PC-3 (cell line): ENCODE data around the gene SFXN3. TPM values are rescaled to one million over a fixed set of nuclear protein-coding genes. Genes with fewer than 3 reads are reported as not detected.

Experiments
- ATAC-seq: fragments of 200-7000 bp; cut with Tn5 transposase; 2 replicates; pipeline ENCODE4 v1.9.1; 2020; ENCODE audit warnings: mild to moderate bottlenecking, moderate library complexity
- BruUV-seq: library from RNA; stranded (reverse); fragments of 400-500 nt; replicated peaks from 2 replicates; lab custom pipeline; 2021; lab: Mats Ljungman, UMichigan
- CTCF ChIA-PET: fragments of 300-600 bp; sonication (Branson Sonifier 250); formaldehyde crosslinking; loops from one replicate; lab custom pipeline; 2022; ENCODE audit warnings: antibody characterized with exemption; lab: Charles Lee
- POLR2A ChIA-PET: fragments of 300-600 bp; sonication (Branson Sonifier 250); formaldehyde crosslinking; loops from one replicate; lab custom pipeline; 2022; ENCODE audit warnings: antibody characterized with exemption; ENCODE audit not compliant: unreplicated experiment; lab: Charles Lee
- DNase-seq: peaks from one replicate; pipeline ENCODE4 v3.0.0-alpha.2; 2015
- H2AFZ ChIP-seq: fragments of 300-600 bp; sonication (generic); 2 replicates; pipeline ENCODE4 v1.6.0; 2016; ENCODE audit warnings: antibody characterized with exemption, low read length
- H3F3A ChIP-seq: fragments of 300-600 bp; sonication (generic); one replicate; pipeline ENCODE4 v1.6.0; 2017; ENCODE audit warnings: antibody characterized with exemption, low read length, control low read depth, mild to moderate bottlenecking; ENCODE audit not compliant: unreplicated experiment
- H3K27ac ChIP-seq: fragments of 300-600 bp; sonication (generic); 2 replicates; pipeline ENCODE4 v1.5.1; 2016; ENCODE audit warnings: mild to moderate bottlenecking, low read length
- H3K27me3 ChIP-seq: fragments of 300-600 bp; sonication (generic); 2 replicates; pipeline ENCODE4 v1.6.1; 2016; ENCODE audit warnings: low read length, mixed read lengths
- H3K36me3 ChIP-seq: fragments of 300-600 bp; sonication (generic); 2 replicates; pipeline ENCODE4 v1.6.1; 2016; ENCODE audit warnings: low read depth, mixed run types, low read length, mixed read lengths
- H3K4me1 ChIP-seq: fragments of 300-600 bp; sonication (generic); 2 replicates; pipeline ENCODE4 v1.5.1; 2016; ENCODE audit warnings: low read length; ENCODE audit not compliant: insufficient read depth
- H3K4me2 ChIP-seq: fragments of 300-600 bp; sonication (generic); 2 replicates; pipeline ENCODE4 v1.6.0; 2016; ENCODE audit warnings: low read length
- H3K4me3 ChIP-seq: fragments of 300-600 bp; sonication (generic); 2 replicates; pipeline ENCODE4 v1.5.1; 2016; ENCODE audit warnings: mild to moderate bottlenecking, low read length, mixed read lengths
- H3K79me2 ChIP-seq: fragments of 300-600 bp; sonication (generic); 2 replicates; pipeline ENCODE4 v1.6.1; 2017; ENCODE audit warnings: low read length, mixed read lengths
- H3K9ac ChIP-seq: fragments of 300-600 bp; sonication (generic); 2 replicates; pipeline ENCODE4 v1.6.0; 2016; ENCODE audit warnings: mild to moderate bottlenecking, low read length
- H3K9me2 ChIP-seq: fragments of 300-600 bp; sonication (generic); replicated peaks from 2 replicates; pipeline ENCODE4 v1.6.1; 2016; ENCODE audit warnings: mixed run types, low read length, mixed read lengths
- H3K9me3 ChIP-seq: fragments of 300-600 bp; sonication (generic); 2 replicates; pipeline ENCODE4 v1.6.1; 2016; ENCODE audit warnings: low read length, mixed read lengths
- H4K20me1 ChIP-seq: fragments of 300-600 bp; sonication (generic); 2 replicates; pipeline ENCODE4 v1.6.1; 2016; ENCODE audit warnings: low read length, mixed read lengths
- EZH2 ChIP-seq: fragments of 300-600 bp; sonication (generic); IDR thresholded peaks from one replicate; pipeline ENCODE4 v1.6.1; 2017; ENCODE audit warnings: antibody characterized with exemption, mild to moderate bottlenecking, low read length; ENCODE audit not compliant: unreplicated experiment
- EZH2phosphoT487 ChIP-seq: fragments of 300-600 bp; sonication (generic); IDR thresholded peaks from 2 replicates; pipeline ENCODE4 v1.6.1; 2018; ENCODE audit warnings: mild to moderate bottlenecking, antibody characterized with exemption, low read length, borderline replicate concordance
- intact Hi-C: fragments of 100-400 bp; cut with micrococcal nuclease; formaldehyde crosslinking; loops from 2 replicates; pipeline ENCODE4 v1.9.0; 2023
- total RNA-seq: library from RNA; depleted of rRNA; stranded (reverse); fragments of >200 nt; gene quantifications from 2 replicates; pipeline ENCODE4 v1.2.3, GENCODE V29; 2014
- TF ChIP-seq, protein P1 (sequence below): fragments of 300-600 bp; sonication (generic); conservative IDR thresholded peaks from 2 replicates; pipeline ENCODE4 v1.5.1; 2017; ENCODE audit warnings: antibody characterized with exemption, low read depth, mild to moderate bottlenecking, low read length

The SFXN3 gene
- total RNA-seq, 1 experiment from 2014 or later = 46.7 TPM

DNA sequence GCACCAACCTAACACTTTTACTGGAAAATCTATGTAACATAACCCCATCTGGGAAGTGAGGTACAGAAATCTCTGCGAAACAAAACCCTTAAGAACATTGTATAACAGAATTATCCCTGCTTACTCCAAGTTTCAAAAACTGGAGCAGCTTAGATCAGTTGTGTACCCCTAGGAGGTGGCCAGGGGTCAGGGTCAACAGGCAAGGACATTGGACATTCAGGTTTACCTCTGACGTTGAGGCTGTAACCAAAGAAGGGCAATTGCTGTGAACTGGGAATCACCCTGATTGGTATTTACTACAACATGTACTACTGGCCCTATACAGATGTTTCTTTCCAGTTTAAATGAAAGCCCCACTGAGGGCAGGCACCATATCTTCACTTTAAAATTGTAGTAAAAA is 13.1 kb downstream of the SFXN3 start:
- TF ChIP-seq EZH2phosphoT487 = no peak
- TF ChIP-seq EZH2 = no peak
- TF ChIP-seq, protein P1, sequence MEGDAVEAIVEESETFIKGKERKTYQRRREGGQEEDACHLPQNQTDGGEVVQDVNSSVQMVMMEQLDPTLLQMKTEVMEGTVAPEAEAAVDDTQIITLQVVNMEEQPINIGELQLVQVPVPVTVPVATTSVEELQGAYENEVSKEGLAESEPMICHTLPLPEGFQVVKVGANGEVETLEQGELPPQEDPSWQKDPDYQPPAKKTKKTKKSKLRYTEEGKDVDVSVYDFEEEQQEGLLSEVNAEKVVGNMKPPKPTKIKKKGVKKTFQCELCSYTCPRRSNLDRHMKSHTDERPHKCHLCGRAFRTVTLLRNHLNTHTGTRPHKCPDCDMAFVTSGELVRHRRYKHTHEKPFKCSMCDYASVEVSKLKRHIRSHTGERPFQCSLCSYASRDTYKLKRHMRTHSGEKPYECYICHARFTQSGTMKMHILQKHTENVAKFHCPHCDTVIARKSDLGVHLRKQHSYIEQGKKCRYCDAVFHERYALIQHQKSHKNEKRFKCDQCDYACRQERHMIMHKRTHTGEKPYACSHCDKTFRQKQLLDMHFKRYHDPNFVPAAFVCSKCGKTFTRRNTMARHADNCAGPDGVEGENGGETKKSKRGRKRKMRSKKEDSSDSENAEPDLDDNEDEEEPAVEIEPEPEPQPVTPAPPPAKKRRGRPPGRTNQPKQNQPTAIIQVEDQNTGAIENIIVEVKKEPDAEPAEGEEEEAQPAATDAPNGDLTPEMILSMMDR = no peak
- CTCF ChIA-PET = interaction anchor here (0.6 to 1.8 kb wide), 2 partner anchors 23 to 48 kb away, joined by 4 read pairs; no protein-coding TSS in a partner anchor
- H3K4me3 ChIP-seq = no peak overlapping the region
- no peak overlapping the region for H3K27ac ChIP-seq
- peaks cover 16% of the 10 kb centered on the region for H3K4me1 ChIP-seq
- DNase-seq (no peak), ATAC-seq (no peak)
- H2AFZ ChIP-seq = no peak overlapping the region
- no peaks in the 10 kb centered on the region for H3F3A ChIP-seq
- H3K9me2 ChIP-seq = no peaks in the 10 kb centered on the region
- H3K36me3 ChIP-seq = no peaks in the 10 kb centered on the region
- BruUV-seq = no TSS peak
- H3K27me3 ChIP-seq = no peaks in the 10 kb centered on the region
- H3K79me2 ChIP-seq = no peaks in the 10 kb centered on the region
- intact Hi-C loops = loop anchor here (5.0 kb wide), 1 partner anchor 98 kb away; no protein-coding TSS in a partner anchor
- POLR2A ChIA-PET = no interaction called here
- H3K4me2 ChIP-seq = peak overlapping the region; percentile 85; the same call in 1 of the 2 replicates
- no peaks in the 10 kb centered on the region for H4K20me1 ChIP-seq
- no peak overlapping the region for H3K9ac ChIP-seq
- no peaks in the 10 kb centered on the region for H3K9me3 ChIP-seq

DNA sequence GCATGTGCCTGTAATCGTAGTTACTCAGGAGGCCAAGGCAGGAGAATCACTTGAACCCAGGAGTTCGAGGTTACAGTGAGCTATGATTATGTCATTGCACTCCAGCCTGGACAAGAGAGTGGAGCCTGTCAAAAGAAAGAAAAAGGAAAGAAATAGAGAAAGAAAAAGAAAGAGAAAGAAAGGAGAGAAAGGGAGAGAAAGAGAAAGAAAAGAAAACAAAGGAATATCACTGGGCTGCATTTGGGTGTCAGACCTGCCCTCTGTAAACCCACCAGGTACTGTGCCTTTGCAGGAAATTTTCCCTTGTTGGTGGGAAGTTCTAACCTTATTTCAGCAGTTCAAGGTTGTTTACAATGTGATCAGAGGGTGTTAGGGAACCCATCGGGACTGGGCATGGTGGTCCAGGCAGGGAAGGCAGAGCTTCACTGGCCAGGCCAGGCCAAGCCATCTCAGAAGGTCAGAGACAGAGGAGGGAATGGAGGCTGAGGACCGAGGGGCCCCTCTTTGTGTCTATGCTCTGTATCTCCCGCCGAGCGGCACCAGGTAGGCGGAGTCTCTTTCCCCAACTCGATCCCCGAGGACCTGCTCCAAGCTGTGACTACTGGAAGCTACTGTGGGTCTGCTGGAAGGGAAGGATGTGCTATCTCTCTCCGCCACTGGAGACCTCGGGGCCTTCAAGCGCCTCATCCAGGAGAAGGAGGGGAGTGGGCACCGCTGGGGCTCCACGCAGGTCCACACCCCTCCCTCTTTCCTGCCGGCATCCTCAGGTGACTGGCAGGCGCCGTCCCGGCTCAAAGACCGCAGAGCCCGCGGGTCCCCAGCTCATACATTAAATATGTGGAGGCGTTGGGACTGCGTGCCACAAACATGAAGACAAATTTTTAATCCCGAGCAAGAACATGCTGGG is 15.6 kb downstream of the SFXN3 start:
- intact Hi-C loops = no loop called here
- no peak overlapping the region for H3K9ac ChIP-seq
- H2AFZ ChIP-seq = no peak overlapping the region
- DNase-seq = no peak
- ChIA-PET POLR2A (no interaction called here), CTCF (no interaction called here)
- no peak overlapping the region for H3K27ac ChIP-seq
- no peaks in the 10 kb centered on the region for H3K9me3 ChIP-seq
- no peaks in the 10 kb centered on the region for H3K36me3 ChIP-seq
- H3K9me2 ChIP-seq = no peaks in the 10 kb centered on the region
- H3K4me2 ChIP-seq = no peak overlapping the region
- H3K27me3 ChIP-seq = no peaks in the 10 kb centered on the region
- no peak for TF ChIP-seq EZH2phosphoT487
- no peak for TF ChIP-seq EZH2
- TF ChIP-seq, protein P1 = no peak
- H3K4me3 ChIP-seq = no peak overlapping the region
- ATAC-seq = no peak
- H3K4me1 ChIP-seq = peaks cover 16% of the 10 kb centered on the region
- BruUV-seq = no TSS peak
- no peaks in the 10 kb centered on the region for H3K79me2 ChIP-seq
- no peaks in the 10 kb centered on the region for H4K20me1 ChIP-seq
- H3F3A ChIP-seq = no peaks in the 10 kb centered on the region

DNA sequence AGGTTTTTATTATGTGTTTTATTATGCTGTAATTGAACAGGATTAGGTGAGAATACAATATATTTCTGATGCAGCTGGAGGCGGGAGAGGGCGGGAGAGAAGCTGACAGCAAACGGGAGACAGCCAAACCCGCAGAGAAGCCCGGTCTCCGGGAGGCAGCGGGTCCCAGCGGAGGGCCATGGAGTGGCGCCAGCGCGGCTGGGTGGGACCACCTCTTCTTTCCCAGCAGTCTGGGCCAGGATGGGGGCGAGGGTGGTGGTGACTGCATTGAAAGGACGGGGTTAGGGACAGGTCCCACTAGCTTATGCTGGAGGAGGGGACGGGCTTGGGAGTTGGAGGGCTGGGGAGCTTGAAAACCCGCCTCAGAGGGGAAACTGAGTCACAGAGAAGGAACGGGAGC is 16.2 kb downstream of the SFXN3 start:
- H3K9me3 ChIP-seq = no peaks in the 10 kb centered on the region
- TF ChIP-seq, protein P1 = no peak
- TF ChIP-seq EZH2 (no peak), EZH2phosphoT487 (no peak)
- H3K4me3 ChIP-seq = no peak overlapping the region
- H3F3A ChIP-seq = no peaks in the 10 kb centered on the region
- H3K36me3 ChIP-seq = no peaks in the 10 kb centered on the region
- no TSS peak for BruUV-seq
- H3K79me2 ChIP-seq = no peaks in the 10 kb centered on the region
- CTCF ChIA-PET = no interaction called here
- no peaks in the 10 kb centered on the region for H3K27me3 ChIP-seq
- no peaks in the 10 kb centered on the region for H4K20me1 ChIP-seq
- H3K9me2 ChIP-seq = no peaks in the 10 kb centered on the region
- POLR2A ChIA-PET = no interaction called here
- DNase-seq (no peak), ATAC-seq (no peak)
- no peak overlapping the region for H3K27ac ChIP-seq
- intact Hi-C loops = no loop called here
- peaks cover 20% of the 10 kb centered on the region for H3K4me1 ChIP-seq
- H2AFZ ChIP-seq = no peak overlapping the region
- H3K9ac ChIP-seq = no peak overlapping the region
- no peak overlapping the region for H3K4me2 ChIP-seq
